ENCODE results near the gene CENPE.
A peak's percentile ranks its signal among the peaks of the same experiment; 100 is the strongest.

Gene CENPE

GRCh38 chr4:103075894-103076746 lies 122.0 kb downstream of the CENPE start:
- Histone ChIP-seq H3K79me1 (ENCODE audit: low read depth, low read length) (no peaks in the 10 kb centered on the region), H4K8ac (ENCODE audit: low read depth, low read length) (no peak overlapping the region), H3K9ac (ENCODE audit: low read depth, low read length, poor library complexity) (peak overlapping the region; percentile 95), H3K4ac (ENCODE audit: low read length) (no peak overlapping the region), H3K36me3 (replicated peaks in 1 of 2; ENCODE audit: control insufficient read depth in 2 of 2, insufficient read depth in 2 of 2, low read length in 2 of 2) (peaks cover 3 to 16% of the 10 kb centered on the region in 2 donors), H2AFZ (ENCODE audit: low read length) (peak overlapping the region; percentile 97), H3K9me3 (replicated peaks in 1 of 2; ENCODE audit: control insufficient read depth in 2 of 2, insufficient read depth in 1 of 2, low read depth in 1 of 2, low read length in 2 of 2) (peaks cover 0 to 6% of the 10 kb centered on the region in 2 donors), H4K91ac (ENCODE audit: low read depth, low read length, poor library complexity) (no peak overlapping the region), H2BK15ac (ENCODE audit: low read length) (peak overlapping the region; percentile 69), H2BK120ac (ENCODE audit: low read depth, low read length) (peak overlapping the region; percentile 88), H3K18ac (ENCODE audit: low read length) (peak overlapping the region; percentile 96), H2BK5ac (ENCODE audit: low read length) (peak overlapping the region; percentile 59), H3K14ac (ENCODE audit: low read length) (peak overlapping the region; percentile 84), H3K4me2 (ENCODE audit: insufficient read depth, low read length, poor library complexity, severe bottlenecking) (peak overlapping the region; percentile 78), H3K27me3 (ENCODE audit: control insufficient read depth in 3 of 3, insufficient read depth in 3 of 3, low read depth in 1 of 3, low read length in 3 of 3) (no peaks in the 10 kb centered on the region), H3K4me3 (ENCODE audit: low read length in 2 of 2) (peak overlapping the region; percentile 83 to 91), H3K23ac (ENCODE audit: low read depth, low read length, poor library complexity) (peak overlapping the region; percentile 89), H3K27ac (replicated peaks; ENCODE audit: low read length) (no peak overlapping the region), H2AK5ac (ENCODE audit: low read depth, low read length) (no peak overlapping the region), H3K4me1 (ENCODE audit: control insufficient read depth in 2 of 2, insufficient read depth in 1 of 2, low read depth in 1 of 2, low read length in 2 of 2) (peaks cover 2 to 3% of the 10 kb centered on the region in 2 donors), H2BK12ac (ENCODE audit: low read length) (peak overlapping the region; percentile 77)
- no CpG with 5 or more reads among the region's 82 CpGs for WGBS, 2 donors (ENCODE audit: extremely low coverage in 2 of 2, insufficient read length in 2 of 2, insufficient replicate concordance in 1 of 2)
- peak; percentile 46 for DNase-seq (ENCODE audit: low spot score)

DNA sequence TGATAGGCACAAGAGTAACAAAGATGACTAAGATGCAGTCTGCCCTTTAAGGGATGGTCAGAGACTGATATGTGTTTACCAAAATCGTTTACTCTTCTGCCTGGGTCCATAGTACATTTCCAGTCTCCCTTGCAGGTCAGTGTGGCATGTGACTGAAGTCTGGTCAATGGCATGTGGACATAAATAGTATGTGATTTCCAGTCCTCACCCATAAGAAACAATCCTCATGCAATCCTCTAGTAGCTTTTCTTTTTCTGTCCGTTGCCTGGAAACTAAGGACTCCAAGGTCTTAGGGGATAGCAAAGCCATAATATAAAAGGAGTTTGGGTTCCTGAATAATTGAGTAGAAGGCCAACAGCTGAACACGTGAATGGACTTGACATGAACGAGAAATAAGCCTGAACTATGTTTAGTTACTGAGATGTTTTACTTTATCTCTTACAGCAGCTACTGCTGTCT lies 122.7 kb downstream of the CENPE start:
- H4K91ac ChIP-seq (ENCODE audit: low read depth, low read length, poor library complexity), result no peak overlapping the region
- no peak for DNase-seq (ENCODE audit: low spot score)
- H3K27me3 ChIP-seq (ENCODE audit: control insufficient read depth in 3 of 3, insufficient read depth in 3 of 3, low read depth in 1 of 3, low read length in 3 of 3), result no peaks in the 10 kb centered on the region
- H3K4ac ChIP-seq (ENCODE audit: low read length), result no peak overlapping the region
- H3K23ac ChIP-seq (ENCODE audit: low read depth, low read length, poor library complexity), result no peak overlapping the region
- no peak overlapping the region for H3K9ac ChIP-seq (ENCODE audit: low read depth, low read length, poor library complexity)
- H3K4me2 ChIP-seq (ENCODE audit: insufficient read depth, low read length, poor library complexity, severe bottlenecking), result peak overlapping the region; percentile 78
- no peak overlapping the region for H3K18ac ChIP-seq (ENCODE audit: low read length)
- peaks cover 1 to 13% of the 10 kb centered on the region in 2 donors for H3K36me3 ChIP-seq (replicated peaks in 1 of 2; ENCODE audit: control insufficient read depth in 2 of 2, insufficient read depth in 2 of 2, low read length in 2 of 2)
- no peak overlapping the region for H3K14ac ChIP-seq (ENCODE audit: low read length)
- H3K4me3 ChIP-seq (ENCODE audit: low read length in 2 of 2), result peak overlapping the region; percentile 83 to 91
- H2BK15ac ChIP-seq (ENCODE audit: low read length), result no peak overlapping the region
- H2BK12ac ChIP-seq (ENCODE audit: low read length), result no peak overlapping the region
- WGBS, 2 donors (ENCODE audit: extremely low coverage in 2 of 2, insufficient read length in 2 of 2, insufficient replicate concordance in 1 of 2), result no CpG with 5 or more reads among the region's 4 CpGs
- H3K4me1 ChIP-seq (ENCODE audit: control insufficient read depth in 2 of 2, insufficient read depth in 1 of 2, low read depth in 1 of 2, low read length in 2 of 2), result peaks cover 2 to 3% of the 10 kb centered on the region in 2 donors
- H2AFZ ChIP-seq (ENCODE audit: low read length), result peak overlapping the region; percentile 97
- H3K27ac ChIP-seq (replicated peaks; ENCODE audit: low read length), result no peak overlapping the region
- no peaks in the 10 kb centered on the region for H3K79me1 ChIP-seq (ENCODE audit: low read depth, low read length)
- no peak overlapping the region for H2BK120ac ChIP-seq (ENCODE audit: low read depth, low read length)
- no peak overlapping the region for H2AK5ac ChIP-seq (ENCODE audit: low read depth, low read length)
- peaks cover 0 to 6% of the 10 kb centered on the region in 2 donors for H3K9me3 ChIP-seq (replicated peaks in 1 of 2; ENCODE audit: control insufficient read depth in 2 of 2, insufficient read depth in 1 of 2, low read depth in 1 of 2, low read length in 2 of 2)
- no peak overlapping the region for H2BK5ac ChIP-seq (ENCODE audit: low read length)
- H4K8ac ChIP-seq (ENCODE audit: low read depth, low read length), result no peak overlapping the region

- no peak overlapping the region for H2AK5ac ChIP-seq (ENCODE audit: low read depth, low read length)
- H4K91ac ChIP-seq (ENCODE audit: low read depth, low read length, poor library complexity), result no peak overlapping the region
- peak overlapping the region; percentile 97 for H2AFZ ChIP-seq (ENCODE audit: low read length)
- H3K14ac ChIP-seq (ENCODE audit: low read length), result no peak overlapping the region
- no peak for DNase-seq (ENCODE audit: low spot score)
- no peaks in the 10 kb centered on the region for H3K79me1 ChIP-seq (ENCODE audit: low read depth, low read length)
- no peaks in the 10 kb centered on the region for H3K27me3 ChIP-seq (ENCODE audit: control insufficient read depth in 3 of 3, insufficient read depth in 3 of 3, low read depth in 1 of 3, low read length in 3 of 3)
- no peak overlapping the region for H4K8ac ChIP-seq (ENCODE audit: low read depth, low read length)
- no CpG with 5 or more reads among the region's 9 CpGs for WGBS, 2 donors (ENCODE audit: extremely low coverage in 2 of 2, insufficient read length in 2 of 2, insufficient replicate concordance in 1 of 2)
- peaks cover 1 to 8% of the 10 kb centered on the region in 2 donors for H3K36me3 ChIP-seq (replicated peaks in 1 of 2; ENCODE audit: control insufficient read depth in 2 of 2, insufficient read depth in 2 of 2, low read length in 2 of 2)
- H3K4me1 ChIP-seq (ENCODE audit: control insufficient read depth in 2 of 2, insufficient read depth in 1 of 2, low read depth in 1 of 2, low read length in 2 of 2), result peaks cover 2 to 3% of the 10 kb centered on the region in 2 donors
- H2BK120ac ChIP-seq (ENCODE audit: low read depth, low read length), result no peak overlapping the region
- peaks cover 0 to 6% of the 10 kb centered on the region in 2 donors for H3K9me3 ChIP-seq (replicated peaks in 1 of 2; ENCODE audit: control insufficient read depth in 2 of 2, insufficient read depth in 1 of 2, low read depth in 1 of 2, low read length in 2 of 2)
- H2BK12ac ChIP-seq (ENCODE audit: low read length), result no peak overlapping the region
- peak overlapping the region in 1 of 2 donors; percentile 83 for H3K4me3 ChIP-seq (ENCODE audit: low read length in 2 of 2)
- H3K4ac ChIP-seq (ENCODE audit: low read length), result no peak overlapping the region
- H3K4me2 ChIP-seq (ENCODE audit: insufficient read depth, low read length, poor library complexity, severe bottlenecking), result no peak overlapping the region
- no peak overlapping the region for H3K9ac ChIP-seq (ENCODE audit: low read depth, low read length, poor library complexity)
- H2BK5ac ChIP-seq (ENCODE audit: low read length), result no peak overlapping the region
- H3K27ac ChIP-seq (replicated peaks; ENCODE audit: low read length), result no peak overlapping the region
- H3K18ac ChIP-seq (ENCODE audit: low read length), result no peak overlapping the region
- H2BK15ac ChIP-seq (ENCODE audit: low read length), result no peak overlapping the region
- no peak overlapping the region for H3K23ac ChIP-seq (ENCODE audit: low read depth, low read length, poor library complexity)
Measured at GRCh38 chr4:103074744-103075434, 123.3 kb downstream of the CENPE start.
